HG03097 (cell line): ENCODE data around the gene METAP2.
"Not testable (repeated sequence)": the region's sequence is repeated elsewhere in the genome, so short reads cannot be mapped to it uniquely, and the experiment has no call there.

ENCODE experiments used
- ATAC-seq: cut with Tn5 transposase; IDR thresholded peaks from one replicate; pipeline ENCODE4 v1.9.1; 2021; ENCODE audit not compliant: unreplicated experiment, low FRiP score

Gene METAP2

DNA sequence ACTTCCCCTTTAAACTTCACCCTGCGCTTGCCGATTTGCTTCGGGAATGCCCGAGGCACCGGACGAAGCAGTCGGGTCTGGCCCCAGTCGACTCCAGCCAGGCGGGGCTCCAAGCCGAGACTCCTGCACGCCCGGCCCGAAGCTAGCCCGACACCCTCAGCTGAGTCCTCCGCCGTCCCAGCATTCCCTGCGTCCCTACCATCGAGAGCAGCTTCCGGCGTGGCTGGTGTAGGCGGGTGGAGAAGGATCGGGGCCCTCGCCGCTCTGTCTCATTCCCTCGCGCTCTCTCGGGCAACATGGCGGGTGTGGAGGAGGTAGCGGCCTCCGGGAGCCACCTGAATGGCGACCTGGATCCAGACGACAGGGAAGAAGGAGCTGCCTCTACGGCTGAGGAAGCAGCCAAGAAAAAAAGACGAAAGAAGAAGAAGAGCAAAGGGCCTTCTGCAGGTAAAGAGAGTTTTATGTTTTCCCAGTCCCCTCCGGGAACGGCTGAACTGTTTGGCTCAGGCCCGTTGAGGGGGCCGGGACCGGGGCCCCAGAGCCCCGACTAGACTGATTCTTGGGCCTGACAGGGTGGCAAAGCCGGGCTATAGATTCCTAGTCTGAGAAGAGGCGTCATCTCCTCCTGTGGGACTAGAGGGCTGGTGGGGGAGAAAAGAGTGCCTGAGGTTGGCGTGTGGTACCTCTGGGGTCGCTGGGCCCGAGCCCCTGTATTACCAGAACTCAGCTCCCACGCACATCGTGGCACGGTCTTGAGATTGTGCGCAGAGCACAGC is at the start of gene METAP2:
METAP2 (plus strand) TSS at position 269 of the 776 bp plus-strand sequence; CDS start at position 297, 28 bp downstream.
- peak; percentile 98 for ATAC-seq

DNA sequence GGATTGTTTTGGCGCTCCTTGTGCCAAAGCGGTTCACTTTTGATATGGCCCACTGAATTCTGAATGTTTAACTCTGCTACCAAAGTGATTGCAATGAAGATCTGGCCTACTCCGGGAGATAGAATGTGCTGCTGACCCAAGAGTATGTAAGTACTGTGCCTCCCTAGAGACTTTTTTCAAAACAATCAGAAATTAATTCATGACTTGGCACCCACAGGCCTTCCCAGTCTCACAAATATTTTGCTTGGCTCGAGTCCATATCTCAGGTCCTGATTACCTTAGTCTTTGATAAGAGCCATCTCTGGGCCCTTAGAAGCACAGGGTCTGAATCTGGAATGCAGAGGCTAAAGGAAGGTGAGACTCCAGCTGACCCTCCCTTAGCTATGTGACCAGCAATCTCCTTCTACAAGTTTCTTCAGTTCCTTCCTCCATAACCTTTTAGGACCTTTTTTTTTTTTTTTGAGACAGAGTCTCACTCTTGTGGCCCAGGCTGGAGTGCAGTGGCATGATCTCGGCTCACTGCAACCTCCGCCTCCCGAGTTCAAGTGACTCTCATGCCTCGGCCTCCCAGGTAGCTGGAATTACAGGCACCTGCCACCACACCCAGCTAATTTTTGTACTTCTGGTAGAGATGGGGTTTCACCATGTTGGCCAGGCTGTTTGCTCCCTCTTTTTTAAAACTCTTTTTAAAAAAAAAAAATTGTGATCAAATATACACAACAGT is 49.5 kb upstream of the METAP2 start:
- no peak for ATAC-seq

DNA sequence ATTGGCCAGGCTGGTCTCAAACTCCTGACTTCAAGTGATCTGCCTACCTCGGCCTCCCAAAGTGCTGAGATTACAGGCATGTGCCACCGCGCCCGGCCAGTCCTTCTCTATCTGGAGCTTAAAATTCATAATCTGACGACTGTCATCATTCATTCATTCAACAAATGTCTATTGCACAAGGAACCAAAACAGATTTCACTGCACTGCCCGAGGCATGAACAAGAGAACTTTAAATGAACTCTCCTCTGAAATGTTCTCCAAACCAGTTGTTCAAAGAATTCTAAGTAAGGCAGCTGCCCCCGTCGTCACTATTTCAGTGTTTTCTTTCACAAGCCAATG is 44.8 kb upstream of the METAP2 start:
- no peak for ATAC-seq

DNA sequence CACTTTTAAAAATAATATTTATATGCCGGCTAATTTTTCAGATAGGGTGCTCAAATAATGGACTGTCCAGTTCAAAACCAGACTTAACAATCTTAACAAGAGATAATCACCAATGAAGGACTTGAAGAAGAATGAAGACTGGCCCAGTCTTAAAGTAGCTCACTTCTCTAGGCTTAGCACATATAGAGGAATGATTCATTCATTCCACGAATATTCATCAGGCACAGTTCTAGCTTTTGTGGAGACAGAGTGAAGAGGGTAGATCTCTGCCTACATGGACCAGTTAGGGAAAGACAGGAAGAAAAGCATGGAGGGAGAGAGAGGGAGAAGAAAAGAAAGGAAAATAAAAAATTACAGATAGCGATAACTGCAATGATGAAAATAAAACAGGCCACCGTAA is 42.8 kb upstream of the METAP2 start:
- ATAC-seq, result no peak

DNA sequence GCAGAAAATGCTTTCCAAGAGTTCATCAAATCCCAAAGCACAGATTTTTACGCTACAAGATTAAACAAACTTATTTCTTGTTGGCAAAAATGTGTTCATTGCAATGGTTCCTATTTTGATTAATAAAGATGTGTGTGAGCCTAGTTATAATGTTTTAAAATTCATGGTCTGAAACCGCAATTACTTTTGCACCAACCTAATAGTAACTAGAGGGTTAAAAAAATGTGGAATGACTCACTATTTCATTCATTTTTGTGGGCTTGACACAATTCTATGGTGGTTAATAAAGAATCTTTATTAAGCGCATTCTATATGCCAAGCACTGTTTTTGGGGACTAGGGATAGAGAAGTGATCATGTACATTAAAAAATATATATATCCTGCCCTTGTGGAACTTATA is 38.6 kb upstream of the METAP2 start:
- ATAC-seq, result no peak

DNA sequence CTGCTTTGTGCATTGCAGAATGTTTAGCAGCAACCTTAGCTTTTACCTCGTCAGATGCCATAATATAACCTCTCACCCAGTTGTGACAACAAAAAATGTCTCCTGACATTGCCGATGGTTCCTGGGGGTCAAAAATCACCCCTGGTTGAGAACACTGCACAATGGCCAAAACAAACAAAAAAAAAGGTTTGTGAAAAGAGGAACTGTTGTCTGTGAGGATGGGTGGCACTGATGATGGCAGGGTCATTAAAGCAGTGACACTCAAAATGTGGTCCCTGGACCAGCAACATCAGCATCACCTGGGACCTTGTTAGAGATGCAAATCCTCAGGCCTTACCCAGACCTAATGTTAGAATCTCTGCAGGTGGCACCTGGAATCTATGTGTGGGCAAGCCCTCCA is 36.4 kb upstream of the METAP2 start:
- ATAC-seq, result no peak

DNA sequence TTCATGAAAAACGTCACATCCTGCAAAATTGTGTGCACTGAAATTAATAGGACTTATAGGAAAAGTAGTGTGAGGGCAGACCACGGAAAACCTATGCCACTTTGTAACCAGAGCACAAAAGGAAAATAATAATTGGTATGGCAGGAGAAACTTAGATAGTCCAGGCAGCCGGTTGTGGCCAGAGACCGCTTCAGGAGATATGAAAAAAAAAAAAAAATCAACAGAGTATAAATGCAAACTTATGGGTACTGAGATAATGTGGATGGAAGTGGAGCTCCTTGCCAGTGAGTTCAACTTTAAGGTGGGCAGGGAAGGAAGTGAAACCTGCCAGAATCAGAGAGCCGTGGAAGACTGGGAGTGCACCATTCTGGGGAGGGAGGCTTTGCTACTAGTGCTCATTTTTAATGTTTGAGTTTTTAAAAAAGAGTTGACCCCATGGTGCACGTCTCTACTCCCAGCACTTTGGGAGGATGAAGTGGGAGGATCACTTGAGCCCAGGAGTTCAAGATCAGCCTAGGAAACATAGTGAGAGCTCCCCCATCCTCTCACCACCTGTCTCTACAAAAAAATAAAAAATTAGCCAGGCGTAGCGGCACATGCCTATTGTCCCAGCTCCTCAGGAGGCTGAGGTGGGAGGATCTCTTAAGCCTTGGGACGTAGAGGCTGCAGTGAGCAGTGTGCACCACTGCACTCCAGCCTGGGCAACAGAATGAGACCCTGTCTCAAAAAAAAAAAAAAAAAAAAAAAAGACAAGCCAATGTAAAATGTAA is 34.3 kb upstream of the METAP2 start:
- ATAC-seq, result no peak

DNA sequence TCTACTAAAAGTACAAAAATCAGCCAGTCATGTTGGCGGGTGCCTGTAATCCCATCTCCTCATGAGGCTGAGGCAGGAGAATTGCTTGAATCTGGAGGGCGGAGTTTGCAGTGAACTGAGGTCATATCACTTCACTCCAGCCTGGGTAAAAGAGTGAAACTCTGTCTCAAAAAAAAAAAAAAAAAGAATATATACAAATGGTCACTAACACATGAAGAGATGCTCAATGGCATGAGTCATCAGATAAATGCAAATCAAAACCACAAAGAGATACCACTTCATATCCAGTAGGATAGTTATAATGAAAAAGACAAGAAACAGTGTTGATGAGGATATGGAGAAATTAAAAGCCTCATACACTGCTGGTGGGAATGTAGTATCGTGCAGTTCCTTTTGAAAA is 33.6 kb upstream of the METAP2 start:
- ATAC-seq, result no peak

DNA sequence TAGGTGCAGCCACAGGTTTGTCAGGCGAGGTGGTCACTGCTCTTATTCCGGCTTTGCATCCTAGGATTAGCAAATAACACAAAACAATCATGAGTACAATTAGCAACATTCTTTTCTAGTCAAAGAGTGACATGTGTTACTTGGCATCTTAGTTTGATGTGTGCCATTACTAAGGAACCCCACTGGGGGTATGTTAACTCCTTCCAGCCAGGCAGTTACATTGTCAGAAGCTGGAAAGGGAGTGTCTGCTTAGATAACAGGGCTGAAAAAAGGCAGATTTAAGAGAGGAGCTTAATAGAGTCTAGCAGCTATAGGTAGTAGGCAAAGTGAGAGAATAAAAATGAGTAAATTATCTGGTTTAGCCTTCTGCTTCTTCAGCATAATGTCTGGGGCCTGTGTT is 30.5 kb upstream of the METAP2 start:
- no peak for ATAC-seq

DNA sequence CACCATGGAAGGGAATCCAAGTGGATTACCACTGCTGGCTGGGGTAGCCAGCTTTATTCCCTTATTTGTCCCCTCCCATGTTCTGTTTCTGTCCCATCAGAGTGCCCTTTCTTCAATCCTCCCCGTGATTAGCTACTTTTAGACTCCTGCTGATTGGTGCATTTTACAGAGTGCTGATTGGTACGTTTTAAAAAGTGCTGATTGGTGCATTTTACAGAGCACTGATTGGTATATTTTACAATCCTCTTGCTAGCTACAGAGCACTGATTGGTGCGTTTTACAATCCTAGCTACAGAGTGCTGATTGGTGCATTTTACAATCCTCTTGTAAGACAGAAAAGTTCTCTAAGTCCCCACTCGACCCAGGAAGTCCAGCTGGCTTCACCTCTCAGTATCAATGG is 28.9 kb upstream of the METAP2 start:
- not testable (repeated sequence) for ATAC-seq

DNA sequence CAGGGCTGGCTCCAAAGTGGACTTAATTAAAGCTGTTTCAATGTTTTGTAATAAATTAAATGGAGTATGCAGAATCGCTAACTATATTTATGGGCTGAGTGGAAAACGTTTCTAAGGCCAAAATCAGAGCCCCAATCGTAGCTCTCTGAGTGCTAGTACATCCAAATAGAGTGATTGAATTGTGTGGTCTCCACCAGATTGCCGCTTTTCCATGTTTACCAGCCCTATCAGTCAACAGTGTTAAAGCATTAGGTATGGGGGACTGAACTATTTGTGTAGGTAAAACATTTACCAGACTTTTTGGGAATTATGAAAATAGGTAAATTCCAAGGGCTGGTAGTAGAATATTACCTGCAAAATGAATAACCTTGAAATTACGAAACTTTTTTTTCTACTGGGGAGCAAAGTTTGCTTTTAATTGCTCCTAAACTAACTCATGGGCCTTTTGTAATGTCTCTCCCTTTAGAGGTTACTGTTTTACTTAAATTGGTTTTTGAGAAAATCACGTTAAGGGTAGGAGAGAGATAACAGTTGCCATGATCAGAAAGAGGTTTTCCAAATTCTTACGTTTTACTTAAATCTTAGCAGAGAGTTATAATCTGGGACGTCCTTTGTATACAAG is 28.0 kb upstream of the METAP2 start:
- ATAC-seq, result no peak

DNA sequence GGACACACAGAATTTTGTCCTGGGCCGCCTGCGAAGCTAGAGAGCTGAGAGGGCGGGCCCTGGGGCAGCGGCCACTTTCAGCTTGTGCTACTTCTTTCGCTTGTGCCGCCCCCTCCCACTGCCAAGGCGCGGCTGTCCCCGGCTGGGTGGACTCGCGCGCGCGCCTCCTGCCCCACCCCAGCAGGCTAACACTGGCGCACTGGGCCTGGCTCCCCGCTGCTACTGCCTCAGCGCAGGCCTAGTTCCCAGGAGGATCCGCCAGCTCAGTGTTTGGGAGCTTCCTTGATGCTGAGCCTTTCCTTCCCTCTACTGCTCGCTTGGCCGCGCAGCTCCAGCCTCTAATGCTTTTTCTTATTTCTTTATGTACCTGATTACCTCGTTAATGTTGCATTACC is 27.4 kb upstream of the METAP2 start:
- ATAC-seq, result no peak

DNA sequence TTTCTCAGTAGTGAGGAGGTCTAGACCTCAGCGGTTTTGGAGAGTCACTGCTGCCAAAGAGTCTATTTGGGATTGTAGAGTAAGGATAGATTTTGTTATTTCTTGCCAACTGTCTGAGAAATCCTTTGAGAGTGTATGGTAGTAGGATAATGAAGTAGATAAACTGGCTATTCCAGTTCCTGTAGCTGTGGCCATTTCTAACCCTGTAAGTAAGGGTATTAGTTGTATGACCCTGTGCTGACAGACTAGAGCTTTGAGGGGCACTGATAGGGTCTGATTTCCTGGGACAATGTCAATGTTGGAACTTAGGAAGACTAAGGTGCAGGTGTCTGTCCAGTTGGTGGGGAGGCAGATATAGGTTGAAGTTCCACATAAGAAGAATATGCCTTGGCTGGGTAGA is 24.3 kb upstream of the METAP2 start:
- ATAC-seq, result not testable (repeated sequence)

DNA sequence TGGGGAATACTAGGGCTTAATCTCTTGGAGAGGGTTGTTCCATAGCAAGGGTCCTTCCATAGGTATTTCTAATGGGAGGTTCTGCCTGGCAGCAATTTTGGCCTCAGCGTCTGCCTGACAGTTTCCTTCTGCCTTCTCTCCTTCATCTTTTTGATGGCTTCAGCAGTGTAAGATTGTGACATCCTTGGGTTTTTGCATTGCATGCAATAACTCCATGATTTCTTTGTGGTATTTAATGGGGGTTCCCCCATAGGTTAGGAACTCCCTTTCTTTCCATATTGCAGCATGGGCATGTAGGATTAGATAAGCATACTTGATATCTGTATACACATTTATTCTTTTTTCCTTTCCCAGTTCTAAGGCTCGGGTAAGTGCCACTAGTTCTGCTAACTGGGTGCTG is 21.5 kb upstream of the METAP2 start:
- not testable (repeated sequence) for ATAC-seq

DNA sequence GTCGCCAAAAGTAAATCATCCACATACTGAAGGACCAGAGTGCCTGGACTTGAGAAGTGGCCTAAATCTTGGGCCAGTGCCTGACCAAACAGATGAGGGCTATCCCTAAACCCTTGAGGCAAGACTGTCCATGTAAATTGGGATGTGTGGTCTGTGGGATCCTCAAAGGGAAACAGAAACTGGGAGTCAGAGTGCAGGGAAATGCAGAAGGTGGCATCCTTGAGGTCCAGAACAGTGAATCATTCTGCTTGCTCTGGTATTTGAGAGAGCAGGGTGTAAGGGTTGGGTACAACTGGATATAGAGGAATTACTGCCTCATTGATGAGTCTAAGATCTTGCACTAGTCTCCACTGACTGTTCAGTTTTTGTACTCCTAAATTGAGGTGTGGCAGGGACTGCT is 20.1 kb upstream of the METAP2 start:
- ATAC-seq, result not testable (repeated sequence)

DNA sequence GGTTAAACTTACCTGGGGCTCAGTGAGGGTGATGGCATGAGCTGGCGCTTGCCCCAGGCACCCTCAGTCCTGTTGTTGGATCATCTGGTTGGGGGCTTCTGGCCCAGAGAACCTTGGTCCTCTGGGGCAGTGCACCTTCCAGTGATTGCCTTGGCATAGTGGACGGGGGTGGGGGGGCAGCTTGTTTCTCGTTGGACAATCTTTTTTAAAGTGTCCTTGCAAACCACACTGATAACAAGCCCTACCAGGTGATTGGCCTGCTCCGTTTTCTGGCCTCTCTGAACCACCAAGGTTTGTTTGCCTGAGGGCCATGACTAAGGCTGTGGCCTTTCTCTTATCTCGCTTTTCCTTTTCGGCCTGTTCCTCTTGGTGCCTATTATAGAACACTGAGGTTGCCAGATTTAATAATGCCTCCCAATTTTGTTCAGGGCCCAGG is 19.2 kb upstream of the METAP2 start:
- not testable (repeated sequence) for ATAC-seq

DNA sequence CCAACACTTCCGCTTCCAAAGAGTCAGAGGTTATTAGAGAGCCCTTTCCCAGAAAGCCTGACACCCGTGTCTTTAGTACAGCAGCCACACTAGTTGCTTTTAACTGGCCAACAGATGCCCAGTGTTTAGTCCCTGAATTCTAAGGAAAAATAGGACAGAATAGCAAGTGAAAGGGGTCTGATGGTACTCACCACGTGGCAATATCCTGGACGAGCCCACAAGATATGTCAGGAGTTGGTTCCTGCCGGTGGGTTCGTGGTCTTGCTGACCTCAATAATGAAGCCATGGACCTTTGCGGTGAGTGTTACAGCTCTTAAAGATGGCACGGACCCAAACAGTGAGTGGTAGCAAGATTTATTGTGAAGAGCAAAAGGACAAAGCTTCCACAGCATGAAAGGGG is 16.3 kb upstream of the METAP2 start:
- not testable (repeated sequence) for ATAC-seq

DNA sequence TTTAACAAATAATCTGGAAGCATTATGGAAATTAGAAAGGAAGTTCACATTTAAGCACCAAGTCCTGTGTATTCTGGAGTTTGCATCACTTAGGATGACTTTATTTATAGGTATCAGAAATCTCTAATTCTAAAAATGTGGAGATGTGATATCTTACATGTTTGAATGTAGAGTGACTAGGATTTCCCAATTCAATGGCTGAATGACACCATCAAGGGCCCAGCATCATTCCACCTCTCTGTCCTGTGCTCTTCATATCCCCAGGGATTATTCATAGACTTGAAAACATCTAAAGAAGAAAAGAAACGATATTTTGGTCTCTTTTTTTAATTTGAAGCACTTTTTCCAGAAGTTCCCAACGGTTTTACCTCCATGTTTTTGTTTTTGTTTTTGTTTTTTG is 15.2 kb upstream of the METAP2 start:
- ATAC-seq, result no peak

DNA sequence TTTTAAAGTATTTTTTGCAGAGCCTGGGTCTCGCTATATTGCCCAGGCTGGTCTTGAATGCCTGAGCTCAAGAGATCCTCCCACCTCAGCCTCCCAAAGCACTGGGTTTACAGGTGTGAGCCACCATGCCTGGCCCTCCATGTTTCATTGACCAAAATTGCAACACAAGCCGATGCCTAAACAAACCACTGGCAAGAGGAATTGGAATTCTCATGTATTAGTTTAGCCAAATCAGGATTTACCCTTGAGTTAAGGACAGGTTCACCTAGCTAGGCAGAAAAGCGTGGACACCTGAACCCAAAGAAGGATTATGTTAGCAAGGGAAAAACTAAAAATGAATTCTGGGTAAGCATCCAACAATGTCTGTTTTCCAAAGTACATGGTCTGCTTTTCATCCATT is 14.6 kb upstream of the METAP2 start:
- no peak for ATAC-seq

DNA sequence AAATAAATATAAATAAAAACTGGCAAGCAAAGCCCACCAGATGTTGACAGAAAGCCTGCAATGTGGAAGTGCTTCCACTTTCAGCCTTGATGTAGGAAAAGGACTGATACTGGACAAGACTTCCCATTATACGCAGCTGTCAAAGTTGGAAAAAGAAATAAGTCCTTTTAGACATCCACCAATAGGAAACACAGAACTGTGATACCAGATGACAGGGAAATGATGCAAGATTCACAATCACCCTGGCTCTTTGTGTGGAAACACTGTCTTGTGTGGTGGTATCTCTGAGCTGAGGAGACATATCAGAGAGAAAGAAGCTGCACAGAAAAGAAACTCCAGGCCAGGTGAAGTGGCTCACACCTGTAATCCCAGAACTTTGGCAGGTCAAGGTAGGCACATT is 13.8 kb upstream of the METAP2 start:
- no peak for ATAC-seq

DNA sequence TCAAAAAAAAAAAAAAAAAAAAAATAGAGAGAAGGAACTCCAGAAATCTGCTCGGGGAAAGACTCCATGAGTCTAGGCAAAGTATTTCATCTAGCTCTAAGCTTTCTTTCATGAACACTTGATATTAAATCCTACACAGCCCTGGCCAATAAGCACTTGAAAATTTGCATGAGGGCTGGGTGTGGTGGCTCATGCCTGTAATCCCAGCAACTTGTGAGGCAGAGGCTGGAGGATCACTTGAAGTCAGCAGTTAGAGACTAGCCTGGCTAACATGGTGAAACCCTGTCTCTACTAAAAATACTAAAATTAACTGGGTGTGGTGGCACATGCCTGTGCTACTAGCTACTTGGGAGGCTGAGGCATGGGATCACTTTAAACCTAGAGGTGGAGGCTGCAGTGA is 13.1 kb upstream of the METAP2 start:
- no peak for ATAC-seq
